ENCODE data around the gene SMYD3. TPM values are rescaled to one million over a fixed set of nuclear protein-coding genes. Genes with fewer than 3 reads are reported as not detected.

The SMYD3 gene
- total and polyA plus RNA-seq, 10 of the 15 experiments (the other 5 are each of a cell fraction or from before 2014, with no cell fraction given), result 18.3 to 54.0 (median 24.8) TPM

DNA sequence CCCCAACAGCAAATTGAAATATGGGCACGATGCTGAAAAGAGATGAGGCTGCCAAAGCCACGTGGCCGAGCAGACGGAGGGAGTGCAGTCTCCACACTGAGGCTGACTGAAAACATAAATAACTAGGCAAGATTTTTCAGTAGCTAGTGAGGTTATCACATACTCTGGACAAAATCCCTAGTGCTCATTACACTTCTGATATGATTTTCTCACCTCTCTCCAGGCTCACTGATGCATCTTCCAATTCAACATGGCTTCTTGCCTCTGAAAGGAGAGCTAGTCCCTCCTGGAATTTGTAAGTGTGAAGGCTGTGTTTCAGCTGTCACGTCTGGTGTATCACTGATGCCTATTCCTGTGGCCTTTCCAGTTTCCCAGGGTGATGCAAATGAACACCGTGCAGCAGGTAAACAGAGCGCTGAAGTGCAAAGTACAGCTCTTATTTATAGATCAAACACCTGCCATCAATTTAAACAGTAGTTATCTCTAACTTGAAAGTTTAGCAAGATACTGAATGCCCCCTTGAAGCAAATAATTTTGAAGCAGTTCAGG, 696.2 kb downstream of the SMYD3 start (continued):
- TF ChIP-seq, protein P1, sequence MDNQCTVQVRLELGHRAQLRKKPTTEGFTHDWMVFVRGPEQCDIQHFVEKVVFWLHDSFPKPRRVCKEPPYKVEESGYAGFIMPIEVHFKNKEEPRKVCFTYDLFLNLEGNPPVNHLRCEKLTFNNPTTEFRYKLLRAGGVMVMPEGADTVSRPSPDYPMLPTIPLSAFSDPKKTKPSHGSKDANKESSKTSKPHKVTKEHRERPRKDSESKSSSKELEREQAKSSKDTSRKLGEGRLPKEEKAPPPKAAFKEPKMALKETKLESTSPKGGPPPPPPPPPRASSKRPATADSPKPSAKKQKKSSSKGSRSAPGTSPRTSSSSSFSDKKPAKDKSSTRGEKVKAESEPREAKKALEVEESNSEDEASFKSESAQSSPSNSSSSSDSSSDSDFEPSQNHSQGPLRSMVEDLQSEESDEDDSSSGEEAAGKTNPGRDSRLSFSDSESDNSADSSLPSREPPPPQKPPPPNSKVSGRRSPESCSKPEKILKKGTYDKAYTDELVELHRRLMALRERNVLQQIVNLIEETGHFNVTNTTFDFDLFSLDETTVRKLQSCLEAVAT (IDR thresholded peaks at IDR 0.05), result no peak
- TF ChIP-seq, protein P2, sequence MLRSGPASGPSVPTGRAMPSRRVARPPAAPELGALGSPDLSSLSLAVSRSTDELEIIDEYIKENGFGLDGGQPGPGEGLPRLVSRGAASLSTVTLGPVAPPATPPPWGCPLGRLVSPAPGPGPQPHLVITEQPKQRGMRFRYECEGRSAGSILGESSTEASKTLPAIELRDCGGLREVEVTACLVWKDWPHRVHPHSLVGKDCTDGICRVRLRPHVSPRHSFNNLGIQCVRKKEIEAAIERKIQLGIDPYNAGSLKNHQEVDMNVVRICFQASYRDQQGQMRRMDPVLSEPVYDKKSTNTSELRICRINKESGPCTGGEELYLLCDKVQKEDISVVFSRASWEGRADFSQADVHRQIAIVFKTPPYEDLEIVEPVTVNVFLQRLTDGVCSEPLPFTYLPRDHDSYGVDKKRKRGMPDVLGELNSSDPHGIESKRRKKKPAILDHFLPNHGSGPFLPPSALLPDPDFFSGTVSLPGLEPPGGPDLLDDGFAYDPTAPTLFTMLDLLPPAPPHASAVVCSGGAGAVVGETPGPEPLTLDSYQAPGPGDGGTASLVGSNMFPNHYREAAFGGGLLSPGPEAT (IDR thresholded peaks at IDR 0.05; ENCODE audit: low read depth), result peak; percentile 71
- TF ChIP-seq, protein P3, sequence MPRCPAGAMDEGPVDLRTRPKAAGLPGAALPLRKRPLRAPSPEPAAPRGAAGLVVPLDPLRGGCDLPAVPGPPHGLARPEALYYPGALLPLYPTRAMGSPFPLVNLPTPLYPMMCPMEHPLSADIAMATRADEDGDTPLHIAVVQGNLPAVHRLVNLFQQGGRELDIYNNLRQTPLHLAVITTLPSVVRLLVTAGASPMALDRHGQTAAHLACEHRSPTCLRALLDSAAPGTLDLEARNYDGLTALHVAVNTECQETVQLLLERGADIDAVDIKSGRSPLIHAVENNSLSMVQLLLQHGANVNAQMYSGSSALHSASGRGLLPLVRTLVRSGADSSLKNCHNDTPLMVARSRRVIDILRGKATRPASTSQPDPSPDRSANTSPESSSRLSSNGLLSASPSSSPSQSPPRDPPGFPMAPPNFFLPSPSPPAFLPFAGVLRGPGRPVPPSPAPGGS (IDR thresholded peaks at IDR 0.05; ENCODE audit: borderline replicate concordance, insufficient read depth, low read depth, low read length, poor library complexity, severe bottlenecking), result no peak
- TF ChIP-seq ZSCAN29 (IDR thresholded peaks at IDR 0.05) (no peak), SMAD5 (IDR thresholded peaks at IDR 0.05; ENCODE audit: low read depth) (no peak), DPF2 (IDR thresholded peaks at IDR 0.05) (peak; percentile 29; the same call in 1 of the 2 replicates), ESRRA (IDR thresholded peaks at IDR 0.05; ENCODE audit: low read length) (no peak), MEF2A (IDR thresholded peaks at IDR 0.05; ENCODE audit: insufficient read depth, low read depth, low read length) (no peak), IKZF1 (conservative IDR thresholded peaks at IDR 0.05) (peak; percentile 57), KLF5 (IDR thresholded peaks at IDR 0.05; ENCODE audit: partially characterized antibody) (no peak), MEF2B (IDR thresholded peaks at IDR 0.05; ENCODE audit: partially characterized antibody, poor library complexity, severe bottlenecking) (peak; percentile 45), BRCA1 (IDR thresholded peaks at IDR 0.05; ENCODE audit: low read depth, low read length) (no peak), MYC (IDR thresholded peaks at IDR 0.05; ENCODE audit: insufficient read depth, insufficient read length, insufficient replicate concordance, low read length, severe bottlenecking) (no peak), RAD51 (IDR thresholded peaks at IDR 0.05) (peak; percentile 70; the same call in 1 of the 2 replicates)
- TF ChIP-seq, protein P4, sequence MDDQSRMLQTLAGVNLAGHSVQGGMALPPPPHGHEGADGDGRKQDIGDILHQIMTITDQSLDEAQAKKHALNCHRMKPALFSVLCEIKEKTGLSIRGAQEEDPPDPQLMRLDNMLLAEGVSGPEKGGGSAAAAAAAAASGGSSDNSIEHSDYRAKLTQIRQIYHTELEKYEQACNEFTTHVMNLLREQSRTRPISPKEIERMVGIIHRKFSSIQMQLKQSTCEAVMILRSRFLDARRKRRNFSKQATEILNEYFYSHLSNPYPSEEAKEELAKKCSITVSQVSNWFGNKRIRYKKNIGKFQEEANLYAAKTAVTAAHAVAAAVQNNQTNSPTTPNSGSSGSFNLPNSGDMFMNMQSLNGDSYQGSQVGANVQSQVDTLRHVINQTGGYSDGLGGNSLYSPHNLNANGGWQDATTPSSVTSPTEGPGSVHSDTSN (IDR thresholded peaks at IDR 0.05; ENCODE audit: insufficient replicate concordance, low read depth, low read length), result no peak
- TF ChIP-seq, protein P5, sequence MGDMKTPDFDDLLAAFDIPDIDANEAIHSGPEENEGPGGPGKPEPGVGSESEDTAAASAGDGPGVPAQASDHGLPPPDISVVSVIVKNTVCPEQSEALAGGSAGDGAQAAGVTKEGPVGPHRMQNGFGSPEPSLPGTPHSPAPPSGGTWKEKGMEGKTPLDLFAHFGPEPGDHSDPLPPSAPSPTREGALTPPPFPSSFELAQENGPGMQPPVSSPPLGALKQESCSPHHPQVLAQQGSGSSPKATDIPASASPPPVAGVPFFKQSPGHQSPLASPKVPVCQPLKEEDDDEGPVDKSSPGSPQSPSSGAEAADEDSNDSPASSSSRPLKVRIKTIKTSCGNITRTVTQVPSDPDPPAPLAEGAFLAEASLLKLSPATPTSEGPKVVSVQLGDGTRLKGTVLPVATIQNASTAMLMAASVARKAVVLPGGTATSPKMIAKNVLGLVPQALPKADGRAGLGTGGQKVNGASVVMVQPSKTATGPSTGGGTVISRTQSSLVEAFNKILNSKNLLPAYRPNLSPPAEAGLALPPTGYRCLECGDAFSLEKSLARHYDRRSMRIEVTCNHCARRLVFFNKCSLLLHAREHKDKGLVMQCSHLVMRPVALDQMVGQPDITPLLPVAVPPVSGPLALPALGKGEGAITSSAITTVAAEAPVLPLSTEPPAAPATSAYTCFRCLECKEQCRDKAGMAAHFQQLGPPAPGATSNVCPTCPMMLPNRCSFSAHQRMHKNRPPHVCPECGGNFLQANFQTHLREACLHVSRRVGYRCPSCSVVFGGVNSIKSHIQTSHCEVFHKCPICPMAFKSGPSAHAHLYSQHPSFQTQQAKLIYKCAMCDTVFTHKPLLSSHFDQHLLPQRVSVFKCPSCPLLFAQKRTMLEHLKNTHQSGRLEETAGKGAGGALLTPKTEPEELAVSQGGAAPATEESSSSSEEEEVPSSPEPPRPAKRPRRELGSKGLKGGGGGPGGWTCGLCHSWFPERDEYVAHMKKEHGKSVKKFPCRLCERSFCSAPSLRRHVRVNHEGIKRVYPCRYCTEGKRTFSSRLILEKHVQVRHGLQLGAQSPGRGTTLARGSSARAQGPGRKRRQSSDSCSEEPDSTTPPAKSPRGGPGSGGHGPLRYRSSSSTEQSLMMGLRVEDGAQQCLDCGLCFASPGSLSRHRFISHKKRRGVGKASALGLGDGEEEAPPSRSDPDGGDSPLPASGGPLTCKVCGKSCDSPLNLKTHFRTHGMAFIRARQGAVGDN (IDR thresholded peaks at IDR 0.05), result peak; percentile 56; the same call in 1 of the 2 replicates
- TF ChIP-seq, protein P6, sequence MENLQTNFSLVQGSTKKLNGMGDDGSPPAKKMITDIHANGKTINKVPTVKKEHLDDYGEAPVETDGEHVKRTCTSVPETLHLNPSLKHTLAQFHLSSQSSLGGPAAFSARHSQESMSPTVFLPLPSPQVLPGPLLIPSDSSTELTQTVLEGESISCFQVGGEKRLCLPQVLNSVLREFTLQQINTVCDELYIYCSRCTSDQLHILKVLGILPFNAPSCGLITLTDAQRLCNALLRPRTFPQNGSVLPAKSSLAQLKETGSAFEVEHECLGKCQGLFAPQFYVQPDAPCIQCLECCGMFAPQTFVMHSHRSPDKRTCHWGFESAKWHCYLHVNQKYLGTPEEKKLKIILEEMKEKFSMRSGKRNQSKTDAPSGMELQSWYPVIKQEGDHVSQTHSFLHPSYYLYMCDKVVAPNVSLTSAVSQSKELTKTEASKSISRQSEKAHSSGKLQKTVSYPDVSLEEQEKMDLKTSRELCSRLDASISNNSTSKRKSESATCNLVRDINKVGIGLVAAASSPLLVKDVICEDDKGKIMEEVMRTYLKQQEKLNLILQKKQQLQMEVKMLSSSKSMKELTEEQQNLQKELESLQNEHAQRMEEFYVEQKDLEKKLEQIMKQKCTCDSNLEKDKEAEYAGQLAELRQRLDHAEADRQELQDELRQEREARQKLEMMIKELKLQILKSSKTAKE (IDR thresholded peaks at IDR 0.05; ENCODE audit: low read depth, poor library complexity, severe bottlenecking), result peak; percentile 52
